WTC11 (cell line): ENCODE measurements around the gene TMEM256. TPM values are rescaled to one million over a fixed set of nuclear protein-coding genes. Genes with fewer than 3 reads are reported as not detected.
A peak's percentile ranks its signal among the peaks of the same experiment; 100 is the strongest.

Source experiments
- ATAC-seq: fragments of 200-7000 bp; cut with Tn5 transposase; 2 replicates; pipeline ENCODE4 v1.10.0; 2021; ENCODE audit warnings: mild to moderate bottlenecking, moderate library complexity
- CTCF ChIA-PET: fragments of 300-600 bp; sonication (Branson Sonifier 250); formaldehyde crosslinking; loops from one replicate; lab custom pipeline; 2021; ENCODE audit warnings: antibody characterized with exemption; lab: Charles Lee
- POLR2A ChIA-PET: fragments of 350-600 bp; sonication (Branson Sonifier 250); formaldehyde crosslinking; loops from one replicate; lab custom pipeline; 2021; ENCODE audit warnings: antibody characterized with exemption; lab: Charles Lee
- DNase-seq: peaks from one replicate; pipeline ENCODE4 v3.0.0; 2021; ENCODE audit warnings: low spot score
- H3K27ac Mint-ChIP-seq: 2 replicates; pipeline ENCODE4 v1.8.0; 2021; ENCODE audit warnings: mixed read lengths
- H3K27me3 Mint-ChIP-seq: 2 replicates; pipeline ENCODE4 v1.8.0; 2021; ENCODE audit warnings: low read depth, mild to moderate bottlenecking, moderate library complexity, mixed read lengths
- H3K36me3 Mint-ChIP-seq: 2 replicates; pipeline ENCODE4 v1.8.0; 2021; ENCODE audit warnings: mixed read lengths
- H3K4me1 Mint-ChIP-seq: 2 replicates; pipeline ENCODE4 v1.8.0; 2022; ENCODE audit warnings: mixed read lengths
- H3K4me3 Mint-ChIP-seq: 2 replicates; pipeline ENCODE4 v1.8.0; 2021; ENCODE audit warnings: mild to moderate bottlenecking, moderate library complexity, mixed read lengths
- H3K9me3 Mint-ChIP-seq: 2 replicates; pipeline ENCODE4 v1.8.0; 2021; ENCODE audit warnings: mixed read lengths
- AR ChIP-seq: fragments of 250-450 bp; sonication (Bioruptor Pico); IDR thresholded peaks from 2 replicates; pipeline ENCODE4 v1.9.0; 2021; ENCODE audit warnings: mild to moderate bottlenecking
- ATF3 ChIP-seq: sonication (generic); formaldehyde crosslinking; conservative IDR thresholded peaks from 2 replicates; pipeline ENCODE4 v1.8.1; 2022; ENCODE audit warnings: mild to moderate bottlenecking, missing genetic modification reagents
- CBFB ChIP-seq: sonication (generic); formaldehyde crosslinking; IDR thresholded peaks from 2 replicates; pipeline ENCODE4 v1.8.1; 2022; ENCODE audit warnings: mild to moderate bottlenecking, low read depth, missing genetic modification reagents
- CTCF ChIP-seq: fragments of 200-600 bp; IDR thresholded peaks from 2 replicates; pipeline ENCODE4 v1.8.0; 2022; ENCODE audit warnings: antibody characterized with exemption
- E2F4 ChIP-seq: sonication (generic); formaldehyde crosslinking; IDR thresholded peaks from 2 replicates; pipeline ENCODE4 v1.8.1; 2022; ENCODE audit warnings: low read depth, mild to moderate bottlenecking, moderate library complexity, missing genetic modification reagents, borderline replicate concordance
- E2F5 ChIP-seq: sonication (generic); formaldehyde crosslinking; IDR thresholded peaks from 2 replicates; pipeline ENCODE4 v1.8.1; 2022; ENCODE audit warnings: mild to moderate bottlenecking, moderate library complexity, missing genetic modification reagents
- EMX1 ChIP-seq: fragments of 250-450 bp; sonication (Bioruptor Pico); IDR thresholded peaks from 2 replicates; pipeline ENCODE4 v1.8.0; 2021; ENCODE audit warnings: mild to moderate bottlenecking
- ETV6 ChIP-seq: sonication (generic); formaldehyde crosslinking; IDR thresholded peaks from 2 replicates; pipeline ENCODE4 v1.8.1; 2022; ENCODE audit warnings: mild to moderate bottlenecking, missing genetic modification reagents
- HMGXB4 ChIP-seq: sonication (generic); formaldehyde crosslinking; IDR thresholded peaks from 2 replicates; pipeline ENCODE4 v1.8.1; 2023; ENCODE audit warnings: mild to moderate bottlenecking, moderate library complexity, missing genetic modification reagents
- JAZF1 ChIP-seq: fragments of 250-450 bp; sonication (Bioruptor Pico); IDR thresholded peaks from 2 replicates; pipeline ENCODE4 v1.9.0; 2021; ENCODE audit warnings: moderate library complexity, mild to moderate bottlenecking, inconsistent platforms
- MAX ChIP-seq: sonication (generic); formaldehyde crosslinking; IDR thresholded peaks from 2 replicates; pipeline ENCODE4 v1.8.0; 2022; ENCODE audit warnings: mild to moderate bottlenecking, missing genetic modification reagents
- NFYB ChIP-seq: sonication (generic); formaldehyde crosslinking; conservative IDR thresholded peaks from 2 replicates; pipeline ENCODE4 v1.8.0; 2022; ENCODE audit warnings: low read depth, missing genetic modification reagents
- PRDM15 ChIP-seq: sonication (generic); formaldehyde crosslinking; IDR thresholded peaks from 2 replicates; pipeline ENCODE4 v1.8.0; 2022; ENCODE audit warnings: missing genetic modification reagents
- TEAD1 ChIP-seq: sonication (generic); formaldehyde crosslinking; IDR thresholded peaks from 2 replicates; pipeline ENCODE4 v1.8.0; 2022; ENCODE audit warnings: mild to moderate bottlenecking, missing genetic modification reagents
- ZBTB21 ChIP-seq: sonication (generic); formaldehyde crosslinking; IDR thresholded peaks from 2 replicates; pipeline ENCODE4 v1.8.1; 2023; ENCODE audit warnings: mild to moderate bottlenecking, missing genetic modification reagents, borderline replicate concordance
- ZNF121 ChIP-seq: sonication (generic); formaldehyde crosslinking; IDR thresholded peaks from 2 replicates; pipeline ENCODE4 v1.8.0; 2023; ENCODE audit warnings: missing genetic modification reagents
- ZNF138 ChIP-seq: sonication (generic); formaldehyde crosslinking; conservative IDR thresholded peaks from 2 replicates; pipeline ENCODE4 v1.8.1; 2022; ENCODE audit warnings: mild to moderate bottlenecking, moderate library complexity, missing genetic modification reagents
- ZNF425 ChIP-seq: fragments of 250-450 bp; sonication (Bioruptor Pico); conservative IDR thresholded peaks from 2 replicates; pipeline ENCODE4 v1.9.0; 2021; ENCODE audit warnings: mild to moderate bottlenecking
- total RNA-seq: library from RNA; stranded (reverse); gene quantifications from 3 replicates; pipeline ENCODE4 v1.2.3, GENCODE V29; 2021

TMEM256 gene
- total RNA-seq, 1 experiment from 2014 or later: 132 TPM

- TF ChIP-seq E2F5 (CRISPR knock-in tag): no peak
- TF ChIP-seq PRDM15 (CRISPR knock-in tag): no peak
- no peak for TF ChIP-seq HMGXB4
- no peak for TF ChIP-seq ZNF138 (CRISPR knock-in tag)
- TF ChIP-seq CBFB (CRISPR knock-in tag): no peak
- TF ChIP-seq NFYB (CRISPR knock-in tag): no peak
- no peak for TF ChIP-seq ZNF425 (CRISPR knock-in tag)
- no peak for TF ChIP-seq EMX1 (CRISPR knock-in tag)
- TF ChIP-seq JAZF1 (CRISPR knock-in tag): no peak
- TF ChIP-seq ATF3: no peak
- TF ChIP-seq AR: no peak
Measured at GRCh38 chr17:7356756-7357155, 47.1 kb downstream of the TMEM256 start (continued).

- no peak overlapping the region for H3K27ac Mint-ChIP-seq
- H3K9me3 Mint-ChIP-seq: no peaks in the 10 kb centered on the region
- H3K27me3 Mint-ChIP-seq: peaks cover 7% of the 10 kb centered on the region
- ATAC-seq (peak; percentile 72), DNase-seq (peak; percentile 96)
- ChIA-PET CTCF (interaction anchor here (0.6 to 6.6 kb wide), 49 partner anchors 9 to 322 kb away, joined by 3 to 69 read pairs (median 4); partner anchors contain the start of genes ACAP1, CHRNB1, NEURL4 and PLSCR3), POLR2A (interaction anchor here (1.1 to 1.5 kb wide), 3 partner anchors 19 to 90 kb away, joined by 3 to 7 read pairs (median 4); partner anchors contain the start of genes ACAP1 and TMEM256)
- no peaks in the 10 kb centered on the region for H3K36me3 Mint-ChIP-seq
- peaks cover 22% of the 10 kb centered on the region for H3K4me1 Mint-ChIP-seq
- peak overlapping the region; percentile 44 for H3K4me3 Mint-ChIP-seq
- peak; percentile 53; the same call in 1 of the 2 replicates for TF ChIP-seq TEAD1
- TF ChIP-seq CTCF: peak; percentile 94
- 0 out of 2 replicates have a peak, but pooled peaks have one; percentile 40 for TF ChIP-seq ZNF121
- 0 out of 2 replicates have a peak, but pooled peaks have one; percentile 46 for TF ChIP-seq ZBTB21 (CRISPR knock-in tag)
- no peak for TF ChIP-seq E2F4 (CRISPR knock-in tag)
- TF ChIP-seq ETV6 (CRISPR knock-in tag): peak; percentile 61; the same call in 1 of the 2 replicates
- TF ChIP-seq MAX (CRISPR knock-in tag): peak; percentile 60; the same call in 1 of the 2 replicates
Measured at GRCh38 chr17:7356072-7356549, 47.8 kb downstream of the TMEM256 start.
